ENCODE data around the gene TTC22.

Gene TTC22

DNA sequence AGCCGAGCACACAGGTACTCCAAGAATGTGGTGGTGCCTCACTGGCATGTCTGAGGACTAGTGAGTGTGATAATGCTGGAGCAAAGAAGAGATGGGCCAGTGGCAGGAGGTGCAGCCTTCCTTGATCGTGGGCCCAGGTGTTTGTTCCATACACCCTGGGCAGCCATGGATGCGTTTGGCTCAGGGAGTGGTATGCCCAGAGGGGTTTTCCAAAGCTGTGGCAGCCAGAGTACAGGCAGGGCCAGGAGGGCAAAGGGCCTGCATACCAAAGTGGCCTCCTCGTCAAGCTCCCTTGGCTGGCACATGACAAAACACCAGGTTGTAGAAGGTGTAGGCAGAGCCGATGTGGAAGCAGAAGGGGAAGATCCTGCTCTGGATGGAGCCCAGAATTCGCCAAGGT, 55.8 kb downstream of the TTC22 start:
- no peak for DNase-seq

DNA sequence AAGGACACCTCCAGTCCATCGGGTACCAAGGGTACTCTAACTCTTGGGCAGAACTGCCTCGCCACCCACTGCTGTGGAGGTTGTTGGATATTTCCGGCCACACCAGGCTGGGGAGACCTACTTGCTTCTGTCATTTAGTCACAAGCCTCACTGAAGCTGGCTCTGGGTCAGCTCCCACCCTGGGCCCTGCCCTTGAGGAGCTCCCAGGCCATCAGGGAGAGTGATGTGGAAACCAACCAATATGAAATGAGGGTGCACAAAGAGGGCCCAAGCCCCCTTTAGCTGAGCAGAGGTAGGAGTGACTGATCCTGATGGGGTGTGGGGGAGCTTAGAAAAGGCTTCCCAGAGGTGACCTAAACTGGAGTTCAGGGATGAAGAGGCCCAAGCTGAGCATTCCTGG, 56.4 kb downstream of the TTC22 start:
- no peak for DNase-seq

DNA sequence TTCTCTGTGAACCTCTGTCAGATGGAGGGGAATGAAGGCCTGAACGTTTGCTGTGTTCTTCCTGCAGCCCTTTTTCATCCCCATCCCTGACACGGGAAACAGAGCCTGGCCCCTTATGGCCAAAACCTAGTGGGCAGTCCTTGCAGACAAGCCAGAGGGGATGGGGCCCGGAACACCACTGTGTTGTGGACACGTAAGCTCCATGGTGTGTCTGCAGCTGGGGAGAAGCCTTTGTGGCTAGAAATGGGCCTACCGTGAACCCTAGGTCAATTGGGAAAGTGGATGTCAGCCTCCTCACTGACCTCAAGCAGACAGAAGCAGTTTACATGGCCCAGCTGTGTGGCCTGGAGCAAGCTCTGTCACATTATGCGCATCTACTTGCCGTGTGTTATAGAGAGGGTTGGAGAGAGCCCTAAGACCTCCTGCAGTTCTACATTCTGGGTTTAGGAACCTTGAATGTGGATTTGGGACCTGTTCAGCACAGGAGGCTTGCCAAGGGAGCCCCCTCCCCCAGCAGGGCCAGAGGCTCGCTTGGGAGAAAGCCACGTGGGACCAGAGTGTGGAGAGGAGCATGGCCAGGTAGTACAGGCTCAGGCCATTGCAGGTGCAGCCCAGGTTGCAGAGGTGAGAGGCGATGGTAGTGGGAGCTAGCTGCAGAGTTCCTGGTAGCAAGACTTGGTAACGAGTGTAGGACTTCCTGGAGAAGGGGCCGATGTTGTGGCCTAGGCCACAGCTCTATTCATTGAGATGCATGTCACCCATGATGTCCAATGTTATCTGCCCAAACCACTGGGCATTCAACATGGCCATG, 57.5 kb downstream of the TTC22 start:
- DNase-seq, result no peak

DNA sequence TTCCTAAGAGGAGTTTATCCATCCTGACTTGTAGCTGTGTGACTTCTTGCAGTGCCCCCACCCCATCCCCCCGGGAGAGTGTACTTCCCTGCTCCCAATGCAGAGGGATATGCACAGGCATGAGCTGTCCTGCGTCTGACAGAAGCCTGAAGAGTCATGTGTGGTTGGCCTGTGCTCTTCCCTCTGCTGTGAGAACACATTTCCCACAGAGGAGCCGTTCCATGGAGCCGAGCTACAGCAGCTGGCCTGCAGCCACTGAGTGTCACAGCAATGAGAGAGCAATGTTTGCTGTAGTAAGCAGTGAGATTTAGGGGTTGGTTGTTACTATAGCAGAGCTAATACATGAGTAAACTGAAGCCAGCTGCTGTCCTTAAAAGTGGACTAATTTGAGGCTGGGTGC, 58.8 kb downstream of the TTC22 start:
- no peak for DNase-seq

DNA sequence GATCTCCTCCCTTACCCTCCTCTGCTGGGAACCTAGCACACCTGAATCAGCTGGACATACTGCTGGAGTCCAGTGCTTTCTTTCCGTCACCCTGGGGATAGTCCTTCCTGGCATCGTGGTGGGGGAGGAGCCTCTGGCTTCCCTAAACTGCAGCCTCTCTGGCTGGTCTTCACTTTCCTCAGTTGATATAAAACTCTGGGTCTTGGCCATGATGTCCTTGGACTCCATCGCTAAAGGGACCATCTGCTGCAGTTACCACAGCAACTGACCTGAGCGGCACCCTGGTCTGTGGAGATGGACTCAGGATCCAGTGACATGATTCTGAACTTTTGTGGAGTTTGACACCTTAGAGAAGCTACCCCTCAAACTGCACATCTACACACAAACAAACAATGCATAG, 59.6 kb downstream of the TTC22 start:
- DNase-seq, result no peak

DNA sequence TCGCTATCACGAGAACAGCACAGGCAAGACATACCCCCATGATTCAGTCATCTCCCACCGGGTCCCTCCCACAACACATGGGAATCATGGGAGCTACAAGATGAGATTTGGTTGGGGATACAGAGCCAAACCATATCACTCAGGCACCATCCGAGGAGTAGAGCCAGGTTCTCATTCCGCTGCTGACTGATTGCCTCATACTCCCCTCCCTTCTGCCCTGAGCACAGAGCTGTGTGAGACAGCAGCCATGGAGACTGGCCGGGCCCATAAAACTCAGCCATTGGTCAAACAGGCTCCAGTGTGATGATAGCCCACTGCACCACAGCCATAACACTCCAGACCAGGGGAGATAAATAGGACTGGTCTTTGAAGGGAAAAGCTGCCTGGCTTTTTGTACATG, 62.9 kb downstream of the TTC22 start:
- no peak for DNase-seq

DNA sequence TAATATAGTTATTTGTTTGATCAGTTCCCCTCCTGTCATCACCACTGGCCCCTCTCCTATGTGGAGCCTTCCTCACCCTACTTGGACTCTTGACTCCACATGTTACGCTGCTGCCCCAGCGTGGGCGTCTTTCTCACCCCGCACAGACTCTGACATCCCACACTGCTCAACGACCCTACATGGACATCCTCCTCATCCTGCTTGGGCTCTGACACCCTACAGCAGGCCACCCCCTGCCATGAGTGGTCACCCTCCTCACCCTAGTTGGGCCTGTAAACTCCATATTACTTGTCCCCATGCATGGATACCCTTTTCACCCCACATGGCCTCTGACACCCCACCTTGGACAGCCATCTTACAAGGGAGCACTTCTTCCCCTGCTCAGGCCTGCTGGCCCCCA, 64.4 kb downstream of the TTC22 start:
- DNase-seq, result no peak
